GM21528 (cell line): ENCODE data around the gene A4GNT.

Experiments
- ATAC-seq: cut with Tn5 transposase; IDR thresholded peaks from one replicate; pipeline ENCODE4 v1.9.1; 2021; ENCODE audit warnings: mild to moderate bottlenecking, moderate library complexity; ENCODE audit not compliant: unreplicated experiment, low FRiP score

A4GNT gene

DNA sequence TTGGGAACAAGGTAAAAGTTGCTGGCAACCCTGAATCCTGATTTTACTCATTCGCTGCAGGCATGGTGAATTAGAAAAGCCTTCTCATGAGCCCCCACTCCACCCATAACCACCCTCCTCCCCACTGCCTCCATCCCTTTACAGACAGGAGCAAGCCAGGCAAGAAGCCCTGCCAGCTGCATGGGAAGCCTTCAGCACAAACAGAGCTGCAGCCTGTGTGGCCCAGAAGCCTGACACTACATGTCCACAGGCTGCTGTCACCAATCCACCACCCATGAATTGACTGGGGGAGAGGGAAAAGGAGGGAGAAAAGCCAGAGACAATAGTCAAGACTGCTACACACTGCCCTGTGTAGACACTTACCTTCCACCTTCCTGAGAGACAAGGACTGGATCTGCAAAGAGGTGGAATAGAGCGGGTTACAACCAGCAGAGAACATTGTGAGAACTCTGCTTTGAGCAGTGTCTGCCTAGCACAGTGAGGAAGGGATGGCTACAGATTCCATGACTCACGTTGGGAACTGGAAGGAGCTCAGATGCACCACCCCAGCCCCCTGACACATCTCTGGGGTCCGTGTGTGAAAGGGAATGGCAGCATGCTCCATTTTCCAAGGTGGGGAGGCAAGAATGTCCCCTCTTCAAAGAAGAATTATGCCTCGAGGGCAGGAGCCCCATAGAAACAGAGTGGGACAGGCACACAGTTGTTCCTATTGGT, 50.7 kb downstream of the A4GNT start:
- ATAC-seq, result no peak

DNA sequence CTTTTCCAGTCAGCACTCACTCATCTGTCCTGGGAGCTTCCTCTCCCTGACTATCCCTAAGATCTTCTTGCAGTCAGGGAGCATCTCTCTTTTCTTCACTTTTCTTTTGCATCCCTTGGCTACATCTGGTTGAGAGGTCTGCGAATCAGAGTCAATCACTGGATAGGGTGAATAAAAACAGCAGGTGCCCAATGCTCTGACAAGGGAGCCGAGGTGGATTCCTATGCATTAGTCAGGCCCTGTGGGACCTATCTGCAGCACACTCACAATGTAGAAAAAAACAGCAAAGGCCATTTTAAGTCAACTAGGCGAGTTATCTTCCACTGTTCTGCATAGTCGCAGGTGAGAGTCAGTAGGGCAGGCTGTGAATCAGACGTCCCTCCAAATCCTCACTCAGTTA, 52.3 kb downstream of the A4GNT start:
- ATAC-seq, result no peak

DNA sequence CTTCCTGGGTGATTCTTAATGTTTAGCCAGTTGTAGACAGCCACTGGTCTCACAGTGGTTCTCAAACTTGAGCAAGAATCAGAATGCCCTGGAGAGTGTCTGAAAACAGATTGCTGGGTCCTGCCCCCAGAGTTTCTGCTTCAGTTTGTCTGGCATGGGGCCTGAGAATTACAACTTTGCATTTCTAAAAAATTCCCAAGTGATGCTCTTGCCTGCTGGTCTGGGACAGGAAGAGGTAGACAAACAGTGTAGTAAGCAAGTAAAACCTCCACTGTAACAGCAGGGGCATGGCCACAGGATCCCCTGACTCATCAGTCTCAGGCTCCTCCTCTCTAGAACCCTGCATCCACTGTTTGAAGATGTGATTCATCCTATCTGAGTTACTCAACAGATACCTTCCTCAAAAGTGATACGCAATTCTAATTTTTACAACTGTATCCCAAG, 53.3 kb downstream of the A4GNT start:
- ATAC-seq, result no peak

DNA sequence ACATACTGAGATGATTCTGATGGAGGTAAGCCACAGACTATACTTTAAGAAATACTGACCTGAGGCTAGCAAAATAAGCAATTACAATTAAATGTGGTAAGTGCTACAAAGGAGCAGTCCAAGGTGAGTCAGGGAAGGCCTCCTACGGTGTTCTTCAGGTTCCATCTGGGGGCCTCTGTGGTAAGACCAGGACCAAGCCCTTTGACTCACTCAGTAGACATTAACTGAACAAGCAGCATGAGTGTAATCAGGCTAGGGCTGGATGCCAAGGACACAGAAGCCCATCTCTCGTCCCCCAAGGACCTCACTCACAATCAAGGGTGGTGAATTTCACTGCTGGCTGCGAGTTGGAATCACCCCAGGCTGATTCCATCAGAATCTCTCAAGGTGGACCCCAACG, 54.1 kb downstream of the A4GNT start:
- no peak for ATAC-seq
